ENCODE measurements around the gene TGFBI.

Gene TGFBI

DNA sequence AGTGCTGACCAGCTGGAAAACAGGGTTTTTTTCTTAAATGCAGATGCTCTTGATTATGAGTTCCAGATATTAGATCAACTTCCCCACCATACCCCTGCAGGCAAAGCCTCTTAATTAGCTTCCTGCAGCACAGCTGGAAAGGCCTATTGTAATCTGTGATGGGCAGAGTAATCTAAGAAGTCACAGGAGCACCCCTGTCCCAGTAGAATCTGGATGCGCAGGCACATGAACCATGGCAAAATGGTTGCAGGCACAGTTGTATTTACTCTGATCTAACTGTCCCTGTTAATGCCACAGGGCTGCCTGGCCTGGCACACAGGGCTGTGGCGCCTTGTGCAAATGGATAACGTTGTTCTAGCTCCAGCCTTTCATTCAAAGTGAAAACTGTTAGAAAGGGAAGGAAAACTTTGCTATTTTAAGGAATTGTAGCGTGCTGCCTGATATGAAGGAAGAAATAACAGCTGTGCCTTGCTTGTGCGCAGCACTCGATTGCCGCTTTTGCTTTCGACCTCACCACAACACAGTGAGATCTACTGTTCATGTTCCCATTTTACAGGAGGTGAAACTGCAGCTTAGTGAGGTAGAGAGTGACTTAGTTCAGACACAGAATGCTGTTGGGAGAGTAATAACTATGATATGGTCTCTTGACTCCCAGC lies 2.3 kb downstream of the TGFBI start:
- Histone ChIP-seq H3K4me2 (ENCODE audit: low read length) (peak overlapping the region; percentile 66), H3K4me1 (ENCODE audit: control insufficient read depth in 1 of 2, insufficient read depth in 2 of 2, low read length in 2 of 2) (peaks cover 23 to 38% of the 10 kb centered on the region in 2 experiments)

DNA sequence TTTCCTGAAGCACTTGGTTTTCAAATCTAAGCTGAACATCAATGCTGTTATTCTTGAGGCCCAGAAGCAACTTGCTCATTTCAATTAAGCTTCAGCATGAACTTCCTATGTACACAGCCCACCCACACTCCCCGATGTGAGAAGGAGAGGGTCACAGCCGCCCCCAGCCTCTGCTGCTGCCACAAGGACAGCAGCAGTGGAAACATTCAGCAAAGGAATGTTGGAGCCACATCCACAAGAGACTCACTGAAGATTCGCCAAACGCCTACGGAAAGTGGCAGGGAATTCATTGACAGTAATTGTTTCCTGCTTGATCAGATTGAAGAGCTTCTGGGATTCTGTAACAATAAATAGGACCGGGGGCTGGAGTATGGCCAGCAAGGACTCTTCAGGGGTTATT lies 2.9 kb downstream of the TGFBI start:
- Histone ChIP-seq H3K4me3 (ENCODE audit: low read depth, low read length) (no peak overlapping the region), H4K91ac (ENCODE audit: low read depth, low read length) (no peak overlapping the region), H3K14ac (ENCODE audit: low read length) (peak overlapping the region; percentile 8), H3K9me3 (ENCODE audit: insufficient read depth, low read depth, low read length) (no peaks in the 10 kb centered on the region), H2BK12ac (ENCODE audit: low read length) (no peak overlapping the region), H4K8ac (ENCODE audit: low read depth, low read length) (no peak overlapping the region), H3K4me1 (ENCODE audit: control insufficient read depth in 1 of 2, insufficient read depth in 2 of 2, low read length in 2 of 2) (peaks cover 23 to 42% of the 10 kb centered on the region in 2 experiments), H2AK5ac (ENCODE audit: low read length) (no peak overlapping the region), H2BK5ac (ENCODE audit: low read depth, low read length, poor library complexity) (no peak overlapping the region), H3K9ac (ENCODE audit: low read length) (no peak overlapping the region), H3K4me2 (ENCODE audit: low read length) (peak overlapping the region; percentile 66), H3K79me1 (ENCODE audit: low read length) (peaks cover 23% of the 10 kb centered on the region), H2AFZ (ENCODE audit: insufficient read depth, low read length, poor library complexity) (no peak overlapping the region), H3K4ac (ENCODE audit: low read depth, low read length) (no peak overlapping the region), H3K79me2 (ENCODE audit: control insufficient read depth, insufficient read depth, low read length, poor library complexity) (peaks cover 25% of the 10 kb centered on the region), H3K23ac (ENCODE audit: low read length) (no peak overlapping the region), H2BK120ac (ENCODE audit: insufficient read depth, low read length, poor library complexity) (no peak overlapping the region), H3K27me3 (ENCODE audit: insufficient read depth, low read length) (peaks cover 2% of the 10 kb centered on the region), H4K12ac (ENCODE audit: low read depth, low read length) (no peak overlapping the region), H3K18ac (ENCODE audit: low read length) (no peak overlapping the region), H3K36me3 (ENCODE audit: control insufficient read depth in 1 of 2, insufficient read depth in 2 of 2, low read length in 2 of 2) (peaks cover 42 to 62% of the 10 kb centered on the region in 2 experiments), H3K27ac (ENCODE audit: low read depth, low read length) (peak overlapping the region; percentile 6)
- no peak for DNase-seq
- no CpG with 5 or more reads among the region's 6 CpGs for WGBS (ENCODE audit: extremely low coverage, insufficient coverage, insufficient read length)

More for the DNA sequence above, 2.3 kb downstream of the TGFBI start:
- Histone ChIP-seq H3K23ac (ENCODE audit: low read length) (peak overlapping the region; percentile 18), H3K4ac (ENCODE audit: low read depth, low read length) (peak overlapping the region; percentile 21), H4K91ac (ENCODE audit: low read depth, low read length) (no peak overlapping the region), H4K12ac (ENCODE audit: low read depth, low read length) (no peak overlapping the region), H3K18ac (ENCODE audit: low read length) (peak overlapping the region; percentile 76), H4K8ac (ENCODE audit: low read depth, low read length) (peak overlapping the region; percentile 23), H2BK12ac (ENCODE audit: low read length) (no peak overlapping the region), H3K4me3 (ENCODE audit: low read depth, low read length) (peak overlapping the region; percentile 44), H3K14ac (ENCODE audit: low read length) (no peak overlapping the region), H3K27ac (ENCODE audit: low read depth, low read length) (no peak overlapping the region), H2AFZ (ENCODE audit: insufficient read depth, low read length, poor library complexity) (no peak overlapping the region), H3K9me3 (ENCODE audit: insufficient read depth, low read depth, low read length) (no peaks in the 10 kb centered on the region), H3K36me3 (ENCODE audit: control insufficient read depth in 1 of 2, insufficient read depth in 2 of 2, low read length in 2 of 2) (peaks cover 38 to 57% of the 10 kb centered on the region in 2 experiments), H3K79me2 (ENCODE audit: control insufficient read depth, insufficient read depth, low read length, poor library complexity) (peaks cover 25% of the 10 kb centered on the region), H3K27me3 (ENCODE audit: insufficient read depth, low read length) (peaks cover 2% of the 10 kb centered on the region), H2BK5ac (ENCODE audit: low read depth, low read length, poor library complexity) (no peak overlapping the region), H2AK5ac (ENCODE audit: low read length) (no peak overlapping the region), H3K9ac (ENCODE audit: low read length) (peak overlapping the region; percentile 97), H2BK120ac (ENCODE audit: insufficient read depth, low read length, poor library complexity) (no peak overlapping the region), H3K79me1 (ENCODE audit: low read length) (peaks cover 21% of the 10 kb centered on the region)
- no peak for DNase-seq
- no CpG with 5 or more reads among the region's 8 CpGs for WGBS (ENCODE audit: extremely low coverage, insufficient coverage, insufficient read length)

GRCh38 chr5:136032564-136032963 lies 3.8 kb downstream of the TGFBI start:
- Histone ChIP-seq H4K8ac (ENCODE audit: low read depth, low read length) (no peak overlapping the region), H4K91ac (ENCODE audit: low read depth, low read length) (no peak overlapping the region), H3K4me3 (ENCODE audit: low read depth, low read length) (no peak overlapping the region), H3K4me1 (ENCODE audit: control insufficient read depth in 1 of 2, insufficient read depth in 2 of 2, low read length in 2 of 2) (peaks cover 28 to 45% of the 10 kb centered on the region in 2 experiments), H3K9ac (ENCODE audit: low read length) (no peak overlapping the region), H3K79me2 (ENCODE audit: control insufficient read depth, insufficient read depth, low read length, poor library complexity) (peaks cover 25% of the 10 kb centered on the region), H3K27me3 (ENCODE audit: insufficient read depth, low read length) (peaks cover 2% of the 10 kb centered on the region), H3K9me3 (ENCODE audit: insufficient read depth, low read depth, low read length) (no peaks in the 10 kb centered on the region), H2AK5ac (ENCODE audit: low read length) (no peak overlapping the region), H3K23ac (ENCODE audit: low read length) (no peak overlapping the region), H2BK5ac (ENCODE audit: low read depth, low read length, poor library complexity) (no peak overlapping the region), H3K18ac (ENCODE audit: low read length) (no peak overlapping the region), H4K12ac (ENCODE audit: low read depth, low read length) (no peak overlapping the region), H3K27ac (ENCODE audit: low read depth, low read length) (peak overlapping the region; percentile 1), H3K79me1 (ENCODE audit: low read length) (peaks cover 24% of the 10 kb centered on the region), H2AFZ (ENCODE audit: insufficient read depth, low read length, poor library complexity) (no peak overlapping the region), H3K14ac (ENCODE audit: low read length) (no peak overlapping the region), H3K4ac (ENCODE audit: low read depth, low read length) (no peak overlapping the region), H3K36me3 (ENCODE audit: control insufficient read depth in 1 of 2, insufficient read depth in 2 of 2, low read length in 2 of 2) (peaks cover 47 to 71% of the 10 kb centered on the region in 2 experiments), H2BK120ac (ENCODE audit: insufficient read depth, low read length, poor library complexity) (no peak overlapping the region), H2BK12ac (ENCODE audit: low read length) (no peak overlapping the region), H3K4me2 (ENCODE audit: low read length) (peak overlapping the region; percentile 66)
- DNase-seq = no peak
- WGBS (ENCODE audit: extremely low coverage, insufficient coverage, insufficient read length) = no CpG with 5 or more reads among the region's 2 CpGs

DNA sequence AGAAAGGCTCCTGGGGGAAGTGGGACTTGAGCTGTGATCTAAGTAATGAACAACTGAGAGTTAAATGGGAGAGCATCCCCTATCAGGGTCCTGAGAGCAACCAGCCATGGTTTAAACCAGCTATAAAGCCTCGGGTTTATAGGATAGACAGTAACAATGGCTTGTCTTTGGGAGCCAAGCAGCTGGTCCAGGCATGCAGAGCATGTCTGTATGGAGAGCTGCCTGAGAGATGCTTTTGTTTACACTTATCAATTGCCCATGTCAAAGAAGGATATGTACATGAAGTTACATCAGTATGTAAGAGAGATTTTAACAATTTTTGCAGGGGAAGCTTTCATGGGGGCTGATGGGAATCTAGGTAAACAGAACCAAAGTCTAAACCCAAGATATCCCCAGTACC lies 4.4 kb downstream of the TGFBI start:
- Histone ChIP-seq H3K4me3 (ENCODE audit: low read depth, low read length) (no peak overlapping the region), H3K9me3 (ENCODE audit: insufficient read depth, low read depth, low read length) (no peaks in the 10 kb centered on the region), H3K14ac (ENCODE audit: low read length) (no peak overlapping the region), H3K4me1 (ENCODE audit: control insufficient read depth in 1 of 2, insufficient read depth in 2 of 2, low read length in 2 of 2) (peaks cover 25 to 43% of the 10 kb centered on the region in 2 experiments), H2BK120ac (ENCODE audit: insufficient read depth, low read length, poor library complexity) (no peak overlapping the region), H3K79me1 (ENCODE audit: low read length) (peaks cover 24% of the 10 kb centered on the region), H3K4me2 (ENCODE audit: low read length) (no peak overlapping the region), H4K12ac (ENCODE audit: low read depth, low read length) (no peak overlapping the region), H3K27me3 (ENCODE audit: insufficient read depth, low read length) (peaks cover 2% of the 10 kb centered on the region), H3K36me3 (ENCODE audit: control insufficient read depth in 1 of 2, insufficient read depth in 2 of 2, low read length in 2 of 2) (peaks cover 52 to 76% of the 10 kb centered on the region in 2 experiments), H3K79me2 (ENCODE audit: control insufficient read depth, insufficient read depth, low read length, poor library complexity) (peaks cover 25% of the 10 kb centered on the region), H3K18ac (ENCODE audit: low read length) (peak overlapping the region; percentile 12), H2BK5ac (ENCODE audit: low read depth, low read length, poor library complexity) (no peak overlapping the region), H4K91ac (ENCODE audit: low read depth, low read length) (no peak overlapping the region), H3K4ac (ENCODE audit: low read depth, low read length) (no peak overlapping the region), H4K8ac (ENCODE audit: low read depth, low read length) (no peak overlapping the region), H2AK5ac (ENCODE audit: low read length) (no peak overlapping the region), H2AFZ (ENCODE audit: insufficient read depth, low read length, poor library complexity) (no peak overlapping the region), H2BK12ac (ENCODE audit: low read length) (no peak overlapping the region), H3K9ac (ENCODE audit: low read length) (no peak overlapping the region), H3K23ac (ENCODE audit: low read length) (no peak overlapping the region), H3K27ac (ENCODE audit: low read depth, low read length) (no peak overlapping the region)
- no CpG with 5 or more reads among the region's 1 CpG for WGBS (ENCODE audit: extremely low coverage, insufficient coverage, insufficient read length)
- DNase-seq = no peak
